Dermis blood vessel endothelial cell (primary cell): ENCODE measurements around the gene PRPSAP1. TPM values are rescaled to one million over a fixed set of nuclear protein-coding genes. Genes with fewer than 3 reads are reported as not detected.
A peak's percentile ranks its signal among the peaks of the same experiment; 100 is the strongest.

Source experiments
- DNase-seq: peaks from one replicate; pipeline ENCODE4 v3.0.0; 2010
- total RNA-seq: library from RNA; depleted of rRNA; stranded (reverse); fragments of >200 nt; gene quantifications from 2 replicates; pipeline ENCODE4 v1.2.3, GENCODE V29; 2014

The PRPSAP1 gene
- total RNA-seq, 1 donor from 2014 or later: 128 TPM

- peak; percentile 100 for DNase-seq
Measured at GRCh38 chr17:76264755-76265623, 88.7 kb downstream of the PRPSAP1 start, which contains the start of gene UBALD2. Gene UBALD2, plus strand, starts transcription at chr17:76265348. Its CDS starts 158 bp downstream, at chr17:76265506.

GRCh38 chr17:76264425-76264754 is 89.3 kb downstream of the PRPSAP1 start:
- DNase-seq: no peak

GRCh38 chr17:76263896-76264295 is 89.8 kb downstream of the PRPSAP1 start:
- DNase-seq: no peak

GRCh38 chr17:76262732-76263344 is 90.9 kb downstream of the PRPSAP1 start:
- DNase-seq: peak; percentile 73

GRCh38 chr17:76261421-76262215 is 92.1 kb downstream of the PRPSAP1 start:
- peak; percentile 97 for DNase-seq

- no peak for DNase-seq
Measured at GRCh38 chr17:76260669-76261068, 93.0 kb downstream of the PRPSAP1 start.

GRCh38 chr17:76260220-76260619 is 93.5 kb downstream of the PRPSAP1 start:
- DNase-seq: no peak

Other genes with a start within 250 kb of the PRPSAP1 start
- gene FOXJ1, start 212.7 kb downstream of the PRPSAP1 start, total RNA-seq: 0.05 TPM in 1 of 2 replicates, not detected in the other
- gene RNF157, start 113.4 kb downstream of the PRPSAP1 start, total RNA-seq: 0.34 and 0.74 TPM in 2 replicates
- 3.2 and 10.4 TPM in 2 replicates for gene UBALD2, start 88.6 kb downstream of the PRPSAP1 start, total RNA-seq
- 8.5 and 13.8 TPM in 2 replicates for gene QRICH2, start 45.6 kb downstream of the PRPSAP1 start, total RNA-seq
- gene SPHK1, start 30.7 kb upstream of the PRPSAP1 start, total RNA-seq: 259 and 272 TPM in 2 replicates
- 20.9 and 27.8 TPM in 2 replicates for gene UBE2O, start 99.2 kb upstream of the PRPSAP1 start, total RNA-seq
- not detected in 2 replicates for gene AANAT, start 113.7 kb upstream of the PRPSAP1 start, total RNA-seq
- 34.5 and 35.5 TPM in 2 replicates for gene RHBDF2, start 147.5 kb upstream of the PRPSAP1 start, total RNA-seq
- gene CYGB, start 183.8 kb upstream of the PRPSAP1 start, total RNA-seq: 1.6 and 4.4 TPM in 2 replicates
- gene PRCD, start 186.1 kb upstream of the PRPSAP1 start, total RNA-seq: 0.19 and 0.68 TPM in 2 replicates
- gene ST6GALNAC2, start 231.9 kb upstream of the PRPSAP1 start, total RNA-seq: 0.28 and 0.51 TPM in 2 replicates